GM18867 (cell line): ENCODE results near the gene CHMP6.

Source experiments
- ATAC-seq: cut with Tn5 transposase; IDR thresholded peaks from one replicate; pipeline ENCODE4 v1.9.1; 2021; ENCODE audit warnings: mild to moderate bottlenecking, moderate library complexity; ENCODE audit not compliant: unreplicated experiment

CHMP6 gene

GRCh38 chr17:80991645-80992076, at the start of gene CHMP6:
Gene CHMP6, plus strand, starts transcription at chr17:80991841. Its CDS starts 78 bp downstream, at chr17:80991919.
- peak; percentile 39 for ATAC-seq

- no peak for ATAC-seq
Observed at GRCh38 chr17:80942423-80943345, 49.0 kb upstream of the CHMP6 start.

- no peak for ATAC-seq
Observed at GRCh38 chr17:80943346-80944145, 48.1 kb upstream of the CHMP6 start.

GRCh38 chr17:80944326-80944725, 47.3 kb upstream of the CHMP6 start:
- no peak for ATAC-seq

- ATAC-seq, result no peak
Observed at GRCh38 chr17:80945736-80946135, 45.9 kb upstream of the CHMP6 start.

GRCh38 chr17:80946449-80946848, 45.2 kb upstream of the CHMP6 start:
- ATAC-seq, result no peak

GRCh38 chr17:80947200-80947940, 44.3 kb upstream of the CHMP6 start:
- no peak for ATAC-seq

GRCh38 chr17:80948019-80948975, 43.3 kb upstream of the CHMP6 start:
- ATAC-seq, result no peak

GRCh38 chr17:80948976-80949450, 42.6 kb upstream of the CHMP6 start:
- ATAC-seq, result no peak

- no peak for ATAC-seq
Observed at GRCh38 chr17:80949451-80950421, 41.9 kb upstream of the CHMP6 start.

- no peak for ATAC-seq
Observed at GRCh38 chr17:80950466-80951120, 41.0 kb upstream of the CHMP6 start.

GRCh38 chr17:80951121-80952090, 40.2 kb upstream of the CHMP6 start:
- ATAC-seq, result no peak

- no peak for ATAC-seq
Observed at GRCh38 chr17:80952291-80952690, 39.4 kb upstream of the CHMP6 start.

GRCh38 chr17:80953471-80954315, 37.9 kb upstream of the CHMP6 start:
- no peak for ATAC-seq

GRCh38 chr17:80955078-80955477, 36.6 kb upstream of the CHMP6 start:
- ATAC-seq, result no peak

- no peak for ATAC-seq
Observed at GRCh38 chr17:80955671-80956280, 35.9 kb upstream of the CHMP6 start.
